ENCODE results near the gene IQSEC1.

IQSEC1 gene

DNA sequence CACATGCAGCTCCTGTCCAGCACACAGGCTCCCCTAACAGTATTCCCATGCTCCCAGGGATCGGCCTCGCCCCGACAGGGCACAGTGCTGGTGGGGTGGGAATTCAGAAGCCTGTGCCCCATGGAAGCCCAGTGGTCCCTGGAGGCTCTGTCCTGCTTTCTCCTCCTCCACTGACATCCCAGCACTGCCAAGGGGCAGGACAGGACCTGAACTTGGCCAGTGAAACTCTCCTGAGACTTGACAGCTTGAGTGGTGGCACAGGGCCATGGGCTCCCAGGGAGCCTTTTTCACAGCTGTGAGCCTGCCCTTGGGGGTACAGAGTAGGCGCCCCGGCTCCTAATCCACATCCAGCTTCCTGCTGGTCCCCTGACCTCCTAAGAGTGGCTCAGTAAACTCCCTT, 38.4 kb downstream of the IQSEC1 start:
- TF ChIP-seq CTCF (conservative IDR thresholded peaks at IDR 0.05; ENCODE audit: low read length): no peak
- no peak overlapping the region for H3K4me3 ChIP-seq (ENCODE audit: low read length)
- DNase-seq (ENCODE audit: low read depth): no peak

- H3K4me3 ChIP-seq (ENCODE audit: low read length): no peak overlapping the region
- no peak for TF ChIP-seq CTCF (conservative IDR thresholded peaks at IDR 0.05; ENCODE audit: low read length)
- DNase-seq (ENCODE audit: low read depth): no peak
These were observed 39.0 kb downstream of the IQSEC1 start for GRCh38 chr3:13034109-13034800.

DNA sequence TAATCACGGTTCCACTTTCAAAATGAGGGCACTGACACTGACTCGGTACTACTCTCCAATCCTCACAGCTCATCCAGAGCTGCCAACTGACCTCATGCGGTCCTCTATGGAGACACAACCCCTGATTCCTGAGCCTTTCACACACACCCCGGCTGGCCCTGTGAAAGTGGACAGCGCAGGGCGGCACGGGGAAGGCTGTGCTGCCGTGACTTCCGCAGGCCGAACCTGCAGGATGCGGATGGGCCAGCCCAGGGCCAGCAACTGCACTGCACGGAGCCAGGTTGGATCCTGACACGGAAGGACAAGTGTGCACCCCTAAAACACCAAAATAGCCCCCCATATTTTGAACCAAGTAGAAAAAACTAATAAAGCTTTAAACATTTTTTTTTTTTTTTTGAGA, 41.0 kb downstream of the IQSEC1 start:
- no peak overlapping the region for H3K4me3 ChIP-seq (ENCODE audit: low read length)
- TF ChIP-seq CTCF (conservative IDR thresholded peaks at IDR 0.05; ENCODE audit: low read length): no peak
- DNase-seq (ENCODE audit: low read depth): no peak

DNA sequence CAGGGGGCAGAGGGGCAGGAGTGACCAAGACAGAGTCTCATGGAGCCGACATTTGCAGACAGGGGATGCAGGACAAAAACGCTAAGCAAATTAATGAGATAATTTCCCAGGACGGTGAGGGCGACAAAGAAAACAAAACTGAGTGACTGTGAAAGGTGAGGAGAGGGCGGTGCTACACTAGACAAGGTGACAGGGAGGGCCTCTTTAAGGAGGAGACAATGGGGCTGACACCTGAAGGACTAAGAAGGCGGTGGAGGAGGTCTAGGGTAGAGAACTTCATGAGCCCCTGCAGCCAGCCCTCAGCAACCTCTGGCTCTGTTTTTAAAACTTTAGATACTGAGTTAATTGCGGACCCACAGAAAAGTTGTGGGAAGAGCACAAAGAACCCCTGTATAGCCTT, 41.6 kb downstream of the IQSEC1 start:
- DNase-seq (ENCODE audit: low read depth): no peak
- TF ChIP-seq CTCF (conservative IDR thresholded peaks at IDR 0.05; ENCODE audit: low read length): no peak
- no peak overlapping the region for H3K4me3 ChIP-seq (ENCODE audit: low read length)

- TF ChIP-seq CTCF (conservative IDR thresholded peaks at IDR 0.05; ENCODE audit: low read length): no peak
- DNase-seq (ENCODE audit: low read depth): no peak
These were observed 42.5 kb downstream of the IQSEC1 start for GRCh38 chr3:13030684-13031083.

DNA sequence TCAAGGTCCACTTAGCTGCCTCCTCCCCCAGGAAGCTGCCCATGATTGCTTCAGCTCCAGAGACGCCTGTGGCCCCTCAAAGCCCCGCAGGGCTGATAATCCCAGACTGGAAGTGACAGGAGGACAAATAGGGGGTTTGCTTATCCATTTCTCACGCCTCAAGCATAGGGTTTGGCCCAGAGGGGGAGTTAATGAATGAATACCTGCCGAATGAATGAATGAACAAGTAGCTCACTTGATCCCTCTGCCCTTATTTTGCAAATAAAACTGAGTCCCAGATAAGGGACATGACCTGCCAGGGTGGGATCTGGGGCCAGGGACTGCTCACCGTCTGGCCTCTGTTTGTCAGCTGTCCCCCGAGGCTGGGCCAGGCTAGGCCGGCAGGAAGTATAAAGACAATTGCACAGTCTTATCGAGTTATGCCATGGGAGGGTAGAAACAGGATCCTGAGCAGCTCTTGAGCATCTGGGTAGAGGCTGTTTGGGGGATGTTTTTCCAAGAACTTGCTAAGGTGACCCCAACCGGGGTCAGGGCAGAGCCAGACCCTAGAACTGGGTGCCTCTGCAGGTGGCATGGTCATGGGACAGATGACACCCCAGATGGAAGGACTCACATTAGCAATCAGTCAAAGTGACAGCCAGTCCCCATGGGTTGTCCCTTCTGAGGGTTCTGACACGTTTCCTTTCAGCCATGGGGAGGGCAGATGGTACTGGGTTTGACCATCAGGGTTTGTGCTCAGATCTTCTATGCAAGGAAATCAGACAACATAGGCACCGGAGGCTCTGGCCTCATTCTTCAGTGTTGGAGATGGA, 45.0 kb downstream of the IQSEC1 start:
- no peak for TF ChIP-seq CTCF (conservative IDR thresholded peaks at IDR 0.05; ENCODE audit: low read length)
- no peak for DNase-seq (ENCODE audit: low read depth)
- H3K4me3 ChIP-seq (ENCODE audit: low read length): no peak overlapping the region

More at GRCh38 chr3:13030684-13031083, 42.5 kb downstream of the IQSEC1 start:
- H3K4me3 ChIP-seq (ENCODE audit: low read length): no peak overlapping the region

- no peak for DNase-seq (ENCODE audit: low read depth)
- no peak overlapping the region for H3K4me3 ChIP-seq (ENCODE audit: low read length)
- no peak for TF ChIP-seq CTCF (conservative IDR thresholded peaks at IDR 0.05; ENCODE audit: low read length)
These were observed 46.1 kb downstream of the IQSEC1 start for GRCh38 chr3:13027154-13027553.

All from AG10803 (cell line).